HG03039 (cell line): ENCODE measurements around the gene GRIK4.
"Not testable (repeated sequence)": the region's sequence is repeated elsewhere in the genome, so short reads cannot be mapped to it uniquely, and the experiment has no call there.

Experiments used
- ATAC-seq: cut with Tn5 transposase; IDR thresholded peaks from one replicate; pipeline ENCODE4 v1.9.1; 2021; ENCODE audit warnings: mild to moderate bottlenecking, moderate library complexity; ENCODE audit not compliant: unreplicated experiment

The GRIK4 gene

DNA sequence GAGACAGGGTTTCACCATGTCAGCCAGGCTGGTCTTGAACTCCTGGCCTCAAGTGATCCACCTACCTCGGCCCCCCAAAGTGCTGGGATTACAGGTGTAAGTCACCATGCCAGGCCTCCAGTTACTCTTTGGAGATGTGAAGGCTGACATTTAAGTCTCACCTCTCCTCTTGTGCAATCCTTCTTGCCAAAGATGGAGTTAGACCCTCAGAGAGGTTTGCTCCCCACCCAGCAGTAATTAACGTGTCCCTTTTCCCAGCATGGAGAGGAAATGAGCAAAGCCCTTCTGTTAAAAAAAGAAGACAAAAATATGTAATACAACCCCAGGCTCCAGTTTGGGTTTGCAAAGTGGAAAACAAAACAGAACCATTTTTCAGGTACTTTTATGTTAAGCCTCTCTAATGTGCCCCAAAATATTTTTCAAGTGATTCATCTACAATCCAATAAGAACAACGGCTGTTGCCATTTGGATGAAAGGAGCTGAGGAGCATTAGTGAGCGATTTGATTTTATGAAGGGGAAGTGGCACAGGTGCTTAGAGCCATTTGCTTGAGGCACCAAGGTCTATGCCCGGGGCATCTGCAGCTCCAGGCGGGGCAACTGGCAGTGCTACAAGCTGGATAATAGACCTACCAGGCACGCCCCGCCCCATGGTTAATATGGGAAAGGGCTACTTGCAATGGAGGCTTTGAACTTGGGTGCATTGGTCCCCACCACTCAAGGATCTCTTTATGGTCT lies 57.2 kb downstream of the GRIK4 start:
- ATAC-seq: no peak

- ATAC-seq: no peak
Observed at GRCh38 chr11:120569861-120570260, 58.3 kb downstream of the GRIK4 start.

GRCh38 chr11:120571476-120571875 lies 59.9 kb downstream of the GRIK4 start:
- ATAC-seq: no peak

DNA sequence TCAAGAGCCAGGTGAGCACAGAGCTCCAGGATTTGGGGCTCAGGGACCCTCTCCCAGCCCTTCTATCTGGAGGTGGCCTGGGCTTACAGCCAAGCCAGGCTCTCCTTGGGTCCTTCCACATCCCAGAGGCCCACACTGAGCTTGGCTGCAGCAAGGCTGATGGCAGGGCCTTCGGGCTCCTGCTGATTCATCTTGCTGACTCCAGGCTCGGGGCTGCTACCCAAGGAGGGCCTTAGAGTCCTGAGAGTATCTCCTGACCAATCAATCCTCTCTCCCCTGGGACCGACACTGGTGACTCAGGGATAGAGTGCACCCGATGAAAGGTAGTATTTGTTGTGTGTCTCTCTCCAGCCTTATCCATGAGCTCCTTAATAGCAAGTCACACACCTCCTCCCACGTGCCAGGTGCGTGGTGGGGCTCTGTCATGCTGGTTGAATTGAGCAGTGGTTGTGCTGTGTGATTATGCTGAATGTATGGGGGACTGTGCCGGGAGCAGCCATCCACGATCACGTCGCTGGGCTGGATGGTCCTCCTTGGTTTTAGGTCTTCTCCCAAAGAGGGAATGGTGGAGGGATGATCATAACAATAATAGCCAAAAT lies 62.3 kb downstream of the GRIK4 start:
- ATAC-seq: no peak

DNA sequence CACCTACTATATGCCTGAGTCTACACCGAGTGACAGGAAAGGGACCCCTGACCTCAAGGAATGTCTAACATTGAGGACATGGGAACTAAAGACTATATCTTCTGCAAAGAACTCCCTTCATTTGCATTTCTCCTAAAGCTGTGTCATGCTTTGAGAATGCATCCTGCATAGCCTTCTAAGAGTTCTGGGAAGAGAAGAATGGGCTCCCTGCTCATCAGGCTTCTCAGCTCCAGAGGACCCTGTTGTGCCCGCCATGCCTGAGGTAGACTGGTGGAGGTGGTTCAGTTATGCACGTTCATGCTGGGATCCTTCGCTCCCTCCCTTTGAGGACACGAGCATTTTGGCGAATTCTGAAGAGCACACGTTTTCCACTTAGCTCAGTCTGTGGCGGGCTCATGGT lies 63.3 kb downstream of the GRIK4 start:
- ATAC-seq: no peak

DNA sequence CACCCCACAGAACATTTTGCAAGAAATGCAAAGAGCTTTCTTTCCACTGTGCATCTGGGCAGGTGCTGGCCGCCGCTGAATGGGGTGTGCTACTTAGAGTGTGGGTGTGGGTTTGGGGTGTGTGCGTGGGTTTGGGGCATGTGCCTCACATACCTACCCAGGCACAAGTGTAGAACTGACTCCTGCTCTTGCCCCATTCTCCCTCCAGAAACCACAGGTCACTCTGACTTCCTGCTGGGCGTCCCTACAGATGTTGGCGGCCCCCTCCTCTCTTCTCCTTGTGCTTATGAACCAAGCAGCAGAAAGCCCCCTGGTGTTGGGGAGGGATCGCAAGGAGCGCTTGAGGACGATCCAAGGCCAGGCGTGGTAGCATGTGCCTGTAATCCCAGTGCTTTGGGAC lies 63.9 kb downstream of the GRIK4 start:
- no peak for ATAC-seq

- ATAC-seq: no peak
Observed at GRCh38 chr11:120576606-120577005, 65.1 kb downstream of the GRIK4 start.

GRCh38 chr11:120577041-120577440 lies 65.5 kb downstream of the GRIK4 start:
- no peak for ATAC-seq

DNA sequence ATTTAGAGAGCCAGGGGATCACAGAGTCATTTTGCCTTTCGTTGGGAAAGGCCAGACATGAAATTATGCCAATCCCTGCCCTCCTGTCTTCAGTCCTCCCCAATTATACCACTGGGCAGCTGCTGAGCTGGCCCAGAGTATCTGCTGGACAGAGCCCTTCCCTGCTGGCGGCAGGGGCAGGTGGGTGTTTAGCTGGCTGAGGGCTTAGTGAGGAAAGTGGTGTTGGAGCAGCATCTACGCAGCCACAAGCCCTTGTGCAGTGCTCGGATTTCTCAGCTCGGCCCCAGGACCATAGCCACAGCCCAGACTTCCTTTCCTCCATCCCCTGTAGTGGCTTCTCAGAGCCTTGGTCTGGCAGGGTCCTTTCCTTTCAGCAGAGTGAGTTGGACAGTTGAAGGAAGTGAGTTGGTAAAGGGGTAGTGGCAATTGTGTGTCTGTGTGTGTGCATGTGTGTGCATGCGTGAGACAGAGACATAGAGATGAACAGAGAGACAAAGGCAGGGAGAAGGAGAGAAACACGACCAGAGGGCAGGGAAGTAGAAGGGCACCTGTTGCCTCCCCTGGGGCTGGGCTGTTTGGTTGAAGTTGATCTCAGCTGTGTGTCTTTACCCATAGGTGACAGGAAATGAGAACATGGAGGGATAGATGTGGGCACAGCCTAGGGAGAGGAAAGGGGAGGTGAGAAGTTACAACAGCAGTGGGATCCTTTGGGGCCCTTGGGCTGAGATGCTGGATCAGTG lies 66.2 kb downstream of the GRIK4 start:
- ATAC-seq: no peak

DNA sequence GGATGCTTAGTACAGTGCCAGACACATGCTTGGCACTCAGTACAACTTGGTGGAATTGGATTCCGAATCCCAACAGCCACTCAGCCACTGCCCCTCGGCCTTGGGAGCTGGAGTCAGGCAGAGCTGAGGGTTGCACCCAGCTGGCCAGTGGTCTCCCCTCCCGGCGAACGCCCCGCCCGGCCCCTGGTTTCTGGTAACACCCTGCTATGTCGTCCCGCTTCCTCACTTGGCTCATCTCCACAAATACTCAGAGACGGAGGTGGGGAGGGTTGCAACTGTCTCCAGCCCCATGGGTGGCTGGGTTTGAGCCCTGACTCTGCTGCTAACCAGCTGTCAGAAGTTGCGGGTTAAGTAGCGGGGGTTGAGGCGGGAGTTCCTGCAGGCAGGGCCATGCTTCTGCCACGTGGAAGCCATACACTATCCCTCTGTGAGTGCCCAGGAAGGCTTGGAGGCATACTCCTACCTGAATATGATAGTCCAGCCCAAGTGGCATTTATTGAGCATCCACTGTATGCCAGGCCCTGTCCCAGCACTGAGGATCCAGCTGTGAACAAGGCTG lies 67.1 kb downstream of the GRIK4 start:
- no peak for ATAC-seq

- no peak for ATAC-seq
Observed at GRCh38 chr11:120579611-120580031, 68.1 kb downstream of the GRIK4 start.

DNA sequence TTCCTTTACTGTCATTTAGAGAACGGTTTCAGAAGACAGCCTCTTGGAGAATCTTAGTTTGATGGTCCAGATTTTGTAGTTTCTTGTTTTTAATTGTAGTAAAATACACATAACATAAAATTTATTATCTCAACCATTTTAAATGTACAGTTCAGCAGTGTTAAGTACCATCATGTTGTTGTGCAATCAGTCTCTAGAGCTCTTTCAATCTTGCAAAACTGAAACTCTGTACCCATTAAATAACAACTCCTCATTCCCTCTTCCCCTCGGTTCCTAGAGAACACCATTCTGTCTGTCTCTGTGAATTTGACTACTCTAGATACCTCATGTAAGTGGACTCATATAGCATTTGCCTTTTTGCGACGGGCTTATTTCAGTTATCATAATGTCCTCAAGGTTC lies 69.8 kb downstream of the GRIK4 start:
- ATAC-seq: no peak

DNA sequence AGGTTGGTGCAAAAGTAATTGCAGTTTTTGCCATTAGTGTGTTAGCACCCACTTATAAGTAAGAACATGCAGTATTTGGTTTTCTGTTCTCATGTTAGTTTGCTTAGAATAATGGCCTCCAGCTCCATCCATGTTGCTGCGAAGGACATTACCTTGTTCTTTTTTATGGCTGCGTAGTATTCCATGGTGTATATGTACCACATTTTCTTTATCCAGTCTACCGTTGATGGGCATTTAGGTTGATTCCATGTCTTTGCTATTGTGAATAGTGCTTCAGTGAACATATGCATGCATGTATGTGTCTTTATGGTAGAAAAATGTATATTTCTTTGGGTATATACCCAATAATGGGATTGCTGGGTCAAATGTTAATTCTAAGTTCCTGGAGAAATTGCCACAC lies 71.0 kb downstream of the GRIK4 start:
- not testable (repeated sequence) for ATAC-seq

GRCh38 chr11:120586072-120586471 lies 74.5 kb downstream of the GRIK4 start:
- ATAC-seq: no peak

GRCh38 chr11:120586728-120587127 lies 75.2 kb downstream of the GRIK4 start:
- no peak for ATAC-seq

DNA sequence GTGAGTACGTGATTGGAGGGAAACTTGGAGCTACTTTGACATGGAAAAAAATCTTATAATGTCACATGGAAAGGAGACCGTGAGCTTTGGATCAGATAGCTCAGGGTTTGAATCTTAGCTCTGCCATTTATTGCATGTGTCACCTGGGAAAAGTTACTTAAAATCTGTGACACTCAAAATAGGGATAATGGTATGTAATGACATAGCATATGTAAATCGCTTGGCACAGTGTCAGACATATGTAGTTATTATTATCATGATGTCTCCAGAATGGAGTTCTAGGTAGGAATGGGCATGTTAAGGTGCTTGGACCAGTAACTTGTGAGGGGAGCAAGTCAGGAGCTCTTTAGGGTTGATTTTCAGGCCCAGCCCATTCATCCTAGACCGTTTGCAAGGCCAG lies 75.8 kb downstream of the GRIK4 start:
- no peak for ATAC-seq

- no peak for ATAC-seq
Observed at GRCh38 chr11:120589376-120589775, 77.8 kb downstream of the GRIK4 start.

GRCh38 chr11:120590472-120590871 lies 78.9 kb downstream of the GRIK4 start:
- ATAC-seq: no peak

DNA sequence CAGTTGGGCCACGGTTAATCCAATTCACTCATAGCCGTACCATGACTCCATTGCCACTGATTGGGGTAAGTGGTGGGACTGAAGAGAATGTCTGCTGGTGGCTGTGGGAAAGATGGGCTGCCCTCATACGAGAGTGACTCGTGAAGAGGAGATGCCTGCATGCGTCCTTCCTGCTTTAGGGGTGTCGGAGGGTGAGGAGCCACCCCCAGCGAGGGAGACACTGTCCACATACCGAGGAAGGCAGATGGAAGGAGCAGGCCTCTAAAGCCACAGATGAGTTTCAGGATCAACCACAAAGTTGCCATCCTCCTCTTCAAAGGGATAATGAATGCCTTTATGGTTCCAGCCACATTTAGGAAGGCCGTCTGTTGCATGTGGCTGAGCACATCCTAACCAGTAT lies 83.2 kb downstream of the GRIK4 start:
- no peak for ATAC-seq

GRCh38 chr11:120595557-120595956 lies 84.0 kb downstream of the GRIK4 start:
- no peak for ATAC-seq

- ATAC-seq: no peak
Observed at GRCh38 chr11:120597250-120598215, 86.0 kb downstream of the GRIK4 start.
